ENCODE measurements around the gene BRD9.

DNA sequence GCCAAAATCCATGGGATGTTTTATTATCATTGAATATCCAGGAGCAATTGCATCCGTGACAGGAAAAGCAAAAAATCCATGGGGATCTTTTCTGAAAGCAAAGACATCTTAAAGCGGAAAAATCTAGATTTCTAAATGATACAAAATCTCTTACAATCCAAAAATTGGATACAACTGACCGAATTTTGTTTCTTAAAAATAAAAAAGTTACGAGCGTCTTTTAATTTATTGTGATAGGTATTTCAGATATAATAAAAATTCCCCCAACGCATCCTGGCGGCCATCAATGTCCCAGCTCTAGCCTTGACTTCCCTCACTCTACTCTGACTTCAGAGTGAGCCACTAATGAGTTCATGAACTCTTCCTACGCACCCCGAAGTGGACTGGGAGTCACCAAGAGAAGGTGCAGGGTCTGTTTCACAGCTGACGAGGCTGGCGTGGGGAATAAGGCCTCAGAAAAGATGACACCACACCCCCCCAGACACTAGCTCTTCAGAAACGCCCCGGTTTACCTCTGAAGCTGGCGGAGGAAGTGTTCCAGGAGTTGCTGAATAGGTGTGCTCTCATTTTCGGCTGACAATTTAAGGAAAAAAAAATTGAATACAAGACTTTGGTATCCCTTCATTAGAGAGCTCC lies 3.4 kb downstream of the BRD9 start:
- TF ChIP-seq, protein P1, sequence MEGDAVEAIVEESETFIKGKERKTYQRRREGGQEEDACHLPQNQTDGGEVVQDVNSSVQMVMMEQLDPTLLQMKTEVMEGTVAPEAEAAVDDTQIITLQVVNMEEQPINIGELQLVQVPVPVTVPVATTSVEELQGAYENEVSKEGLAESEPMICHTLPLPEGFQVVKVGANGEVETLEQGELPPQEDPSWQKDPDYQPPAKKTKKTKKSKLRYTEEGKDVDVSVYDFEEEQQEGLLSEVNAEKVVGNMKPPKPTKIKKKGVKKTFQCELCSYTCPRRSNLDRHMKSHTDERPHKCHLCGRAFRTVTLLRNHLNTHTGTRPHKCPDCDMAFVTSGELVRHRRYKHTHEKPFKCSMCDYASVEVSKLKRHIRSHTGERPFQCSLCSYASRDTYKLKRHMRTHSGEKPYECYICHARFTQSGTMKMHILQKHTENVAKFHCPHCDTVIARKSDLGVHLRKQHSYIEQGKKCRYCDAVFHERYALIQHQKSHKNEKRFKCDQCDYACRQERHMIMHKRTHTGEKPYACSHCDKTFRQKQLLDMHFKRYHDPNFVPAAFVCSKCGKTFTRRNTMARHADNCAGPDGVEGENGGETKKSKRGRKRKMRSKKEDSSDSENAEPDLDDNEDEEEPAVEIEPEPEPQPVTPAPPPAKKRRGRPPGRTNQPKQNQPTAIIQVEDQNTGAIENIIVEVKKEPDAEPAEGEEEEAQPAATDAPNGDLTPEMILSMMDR (IDR thresholded peaks at IDR 0.05): no peak
- no peak for TF ChIP-seq POLR2A (IDR thresholded peaks at IDR 0.05)

Measured in body of pancreas (tissue), 4 donors.